ENCODE measurements around the gene GGCX. TPM values are rescaled to one million over a fixed set of nuclear protein-coding genes. Genes with fewer than 3 reads are reported as not detected.

The GGCX gene
- polyA plus RNA-seq, 3 donors, result 24.0 to 34.4 (median 32.0) TPM

- Histone ChIP-seq H3K36me3 (replicated peaks in 1 of 2; ENCODE audit: control insufficient read depth in 1 of 2, insufficient read depth in 2 of 2, low read length in 2 of 2) (peaks cover 35 to 56% of the 10 kb centered on the region in 2 donors), H3K27me3 (ENCODE audit: control insufficient read depth in 2 of 2, insufficient read depth in 2 of 2, low read length in 2 of 2) (no peaks in the 10 kb centered on the region), H3K4me2 (replicated peaks; ENCODE audit: extremely low read depth, low read length, poor library complexity, severe bottlenecking) (no peak overlapping the region), H3K9ac (ENCODE audit: insufficient read depth, low read length, poor library complexity, severe bottlenecking) (no peak overlapping the region), H3K27ac (ENCODE audit: low read depth in 1 of 2, low read length in 2 of 2) (no peak overlapping the region), H3K4me3 (replicated peaks in 1 of 3; ENCODE audit: low read depth in 2 of 3, low read length in 3 of 3) (no peak overlapping the region), H2AFZ (ENCODE audit: insufficient read depth, low read depth, low read length, poor library complexity, severe bottlenecking) (no peak overlapping the region), H4K20me1 (ENCODE audit: insufficient read depth, low read length) (no peaks in the 10 kb centered on the region), H3K9me3 (replicated peaks in 1 of 2; ENCODE audit: control insufficient read depth in 1 of 2, insufficient read depth in 1 of 2, low read length in 2 of 2) (no peaks in the 10 kb centered on the region), H3K79me2 (ENCODE audit: insufficient read depth, low read length) (peaks cover 55% of the 10 kb centered on the region), H3K4me1 (ENCODE audit: control insufficient read depth in 1 of 2, insufficient read depth in 2 of 2, low read length in 2 of 2) (peaks cover 24 to 29% of the 10 kb centered on the region in 2 donors)
- H3K4me3 Mint-ChIP-seq, result no peak overlapping the region
- peaks cover 28% of the 10 kb centered on the region for H3K4me1 Mint-ChIP-seq
- TF ChIP-seq CTCF (IDR thresholded peaks at IDR 0.05), result no peak
- H3K36me3 Mint-ChIP-seq, result peaks cover 44 to 59% of the 10 kb centered on the region in 2 donors
- intact Hi-C loops (cut with micrococcal nuclease), result no loop called here
- no peak for DNase-seq
- H3K27ac Mint-ChIP-seq, result peak overlapping the region in 3 of 7 donors; percentile 36 to 72 (median 49)
- H3K9me3 Mint-ChIP-seq, result peaks cover 0 to 4% (median 0%) of the 10 kb centered on the region in 7 donors
- no CpG with 5 or more reads among the region's 1 CpG for WGBS (ENCODE audit: insufficient coverage)
- H3K27me3 Mint-ChIP-seq (ENCODE audit: low read depth in 3 of 3), result no peaks in the 10 kb centered on the region
Measured at GRCh38 chr2:85558160-85558559, 3.1 kb downstream of the GGCX start.

GRCh38 chr2:85557130-85557529 is 4.2 kb downstream of the GGCX start:
- H3K36me3 ChIP-seq (replicated peaks in 1 of 2; ENCODE audit: control insufficient read depth in 1 of 2, insufficient read depth in 2 of 2, low read length in 2 of 2), result peaks cover 43 to 66% of the 10 kb centered on the region in 2 donors
- peaks cover 55% of the 10 kb centered on the region for H3K79me2 ChIP-seq (ENCODE audit: insufficient read depth, low read length)
- Mint-ChIP-seq H3K36me3 (peaks cover 54 to 69% of the 10 kb centered on the region in 2 donors), H3K4me1 (peaks cover 26% of the 10 kb centered on the region), H3K27me3 (ENCODE audit: low read depth in 3 of 3) (no peaks in the 10 kb centered on the region), H3K4me3 (no peak overlapping the region), H3K27ac (no peak overlapping the region), H3K9me3 (peaks cover 0 to 2% (median 0%) of the 10 kb centered on the region in 7 donors)
- no peak overlapping the region for H2AFZ ChIP-seq (ENCODE audit: insufficient read depth, low read depth, low read length, poor library complexity, severe bottlenecking)
- H3K4me2 ChIP-seq (replicated peaks; ENCODE audit: extremely low read depth, low read length, poor library complexity, severe bottlenecking), result no peak overlapping the region
- no peaks in the 10 kb centered on the region for H3K27me3 ChIP-seq (ENCODE audit: control insufficient read depth in 2 of 2, insufficient read depth in 2 of 2, low read length in 2 of 2)
- no peak for TF ChIP-seq CTCF (IDR thresholded peaks at IDR 0.05)
- DNase-seq, result no peak
- WGBS (ENCODE audit: insufficient coverage), result 86% methylated on average over 2 of the region's 5 CpGs
- H3K9me3 ChIP-seq (replicated peaks in 1 of 2; ENCODE audit: control insufficient read depth in 1 of 2, insufficient read depth in 1 of 2, low read length in 2 of 2), result no peaks in the 10 kb centered on the region
- H4K20me1 ChIP-seq (ENCODE audit: insufficient read depth, low read length), result no peaks in the 10 kb centered on the region
- H3K27ac ChIP-seq (ENCODE audit: low read depth in 1 of 2, low read length in 2 of 2), result no peak overlapping the region
- H3K4me3 ChIP-seq (replicated peaks in 1 of 3; ENCODE audit: low read depth in 2 of 3, low read length in 3 of 3), result no peak overlapping the region
- no peak overlapping the region for H3K9ac ChIP-seq (ENCODE audit: insufficient read depth, low read length, poor library complexity, severe bottlenecking)
- intact Hi-C loops (cut with micrococcal nuclease), result no loop called here
- H3K4me1 ChIP-seq (ENCODE audit: control insufficient read depth in 1 of 2, insufficient read depth in 2 of 2, low read length in 2 of 2), result peaks cover 16 to 21% of the 10 kb centered on the region in 2 donors

All from CD14-positive monocyte (primary cell).